Stimulated activated memory B cell treated with anti-CD40 and anti-IgM and Interleukin-4, amounts not matched to agents 10 μg/mL and 1 μg/mL and 100 μg/mL, for 72 hours (primary cell): Measurements from ENCODE around the gene FBLN5.
"Not testable (repeated sequence)": the region's sequence is repeated elsewhere in the genome, so short reads cannot be mapped to it uniquely, and the experiment has no call there.

Source experiments
- ATAC-seq: fragments of 150-1000 bp; cut with Tn5 transposase; 2 replicates; pipeline ENCODE4 v1.10.0; 2021
- H3K27ac Mint-ChIP-seq: one replicate; pipeline ENCODE4 v1.8.0; 2022; ENCODE audit warnings: mild to moderate bottlenecking, mixed read lengths
- H3K27me3 Mint-ChIP-seq: one replicate; pipeline ENCODE4 v1.8.0; 2022; ENCODE audit warnings: mixed read lengths
- H3K36me3 Mint-ChIP-seq: one replicate; pipeline ENCODE4 v1.8.0; 2022; ENCODE audit warnings: mixed read lengths
- H3K4me1 Mint-ChIP-seq: one replicate; pipeline ENCODE4 v1.8.0; 2022; ENCODE audit warnings: mixed read lengths
- H3K4me3 Mint-ChIP-seq: one replicate; pipeline ENCODE4 v1.8.0; 2022; ENCODE audit warnings: mild to moderate bottlenecking, moderate library complexity, mixed read lengths
- H3K9me3 Mint-ChIP-seq: one replicate; pipeline ENCODE4 v1.8.0; 2022; ENCODE audit warnings: mixed read lengths

Gene FBLN5

DNA sequence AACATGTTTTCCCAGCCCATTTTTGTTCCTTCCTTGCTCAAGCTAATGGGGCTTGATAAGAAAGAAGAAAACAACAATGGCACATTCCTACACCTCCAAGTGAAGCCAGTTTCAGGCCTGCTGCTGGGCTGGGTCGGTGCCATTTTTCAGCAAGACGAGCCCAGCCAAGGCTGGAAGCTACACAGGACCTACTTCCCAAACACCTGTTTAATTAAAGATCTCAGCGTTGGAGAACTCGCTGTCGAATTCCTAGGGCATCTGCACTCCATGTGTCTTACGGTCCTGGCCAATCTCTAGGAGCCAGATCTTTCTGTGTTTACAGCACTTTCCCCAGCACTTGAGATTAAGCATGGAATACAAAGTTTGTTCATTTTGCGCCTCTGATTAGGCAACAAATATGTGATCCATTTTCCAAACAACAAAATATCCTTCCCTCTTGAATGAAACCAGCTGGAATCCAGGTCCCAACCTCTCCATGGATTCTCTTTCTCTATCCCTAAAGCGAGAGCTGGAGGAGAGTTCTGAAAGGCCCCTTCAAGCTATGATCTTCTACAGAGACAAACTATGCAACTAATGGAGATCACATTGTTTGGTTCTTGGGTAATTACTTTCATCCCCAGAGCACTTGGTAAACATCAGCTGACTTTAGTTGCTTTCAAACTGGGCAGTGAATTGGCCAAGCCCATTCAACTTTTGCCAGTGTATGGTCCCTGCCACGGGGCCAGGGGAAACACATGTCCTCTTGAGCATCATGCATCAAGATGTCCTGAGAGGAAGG lies 45.9 kb downstream of the FBLN5 start:
- Mint-ChIP-seq H3K36me3 (no peaks in the 10 kb centered on the region), H3K4me1 (no peaks in the 10 kb centered on the region), H3K27me3 (no peaks in the 10 kb centered on the region), H3K27ac (no peak overlapping the region), H3K9me3 (no peaks in the 10 kb centered on the region), H3K4me3 (no peak overlapping the region)
- ATAC-seq, result no peak

DNA sequence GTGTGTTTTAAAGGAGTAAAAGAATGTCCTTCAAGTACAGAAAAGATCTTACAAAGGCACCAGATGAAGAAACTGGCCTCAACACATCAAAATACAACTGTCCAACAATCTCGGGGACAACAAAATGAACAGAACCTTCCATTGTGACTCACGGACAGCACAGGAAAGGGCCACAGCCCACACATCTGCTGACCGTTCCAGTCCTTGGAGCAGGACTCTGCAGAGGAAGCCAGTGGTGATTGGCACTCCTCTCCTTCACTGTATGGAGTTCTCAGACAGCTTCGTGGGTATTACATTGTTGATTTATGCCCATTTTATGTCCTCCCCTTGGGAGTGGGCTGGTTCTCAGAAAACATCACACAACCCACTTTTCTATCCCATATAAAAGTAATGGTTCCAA lies 47.7 kb downstream of the FBLN5 start:
- H3K27ac Mint-ChIP-seq, result no peak overlapping the region
- no peak for ATAC-seq
- H3K4me1 Mint-ChIP-seq, result no peaks in the 10 kb centered on the region
- no peak overlapping the region for H3K4me3 Mint-ChIP-seq
- no peaks in the 10 kb centered on the region for H3K27me3 Mint-ChIP-seq
- no peaks in the 10 kb centered on the region for H3K36me3 Mint-ChIP-seq
- no peaks in the 10 kb centered on the region for H3K9me3 Mint-ChIP-seq

DNA sequence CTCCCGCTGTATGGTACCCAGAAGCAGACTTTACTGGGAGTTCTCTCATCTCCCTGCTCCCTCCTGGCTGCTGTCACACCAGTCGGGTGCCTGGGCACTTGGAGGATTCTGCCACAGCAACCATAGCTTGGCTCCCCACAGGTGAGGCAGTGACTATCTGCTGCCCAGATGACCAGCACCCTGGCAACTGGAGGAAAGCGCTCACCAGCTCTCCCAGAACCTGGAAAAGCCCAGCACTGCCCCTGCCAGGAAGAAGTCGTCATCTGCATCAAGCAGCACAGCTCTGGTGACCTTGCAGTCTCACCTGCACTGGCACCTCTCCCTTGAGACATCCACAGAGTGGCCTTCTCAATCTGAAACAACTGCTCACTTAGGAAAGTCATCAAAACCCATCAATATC lies 48.3 kb downstream of the FBLN5 start:
- H3K4me1 Mint-ChIP-seq, result no peaks in the 10 kb centered on the region
- no peak for ATAC-seq
- no peak overlapping the region for H3K27ac Mint-ChIP-seq
- H3K27me3 Mint-ChIP-seq, result no peaks in the 10 kb centered on the region
- no peaks in the 10 kb centered on the region for H3K36me3 Mint-ChIP-seq
- H3K9me3 Mint-ChIP-seq, result no peaks in the 10 kb centered on the region
- H3K4me3 Mint-ChIP-seq, result no peak overlapping the region

DNA sequence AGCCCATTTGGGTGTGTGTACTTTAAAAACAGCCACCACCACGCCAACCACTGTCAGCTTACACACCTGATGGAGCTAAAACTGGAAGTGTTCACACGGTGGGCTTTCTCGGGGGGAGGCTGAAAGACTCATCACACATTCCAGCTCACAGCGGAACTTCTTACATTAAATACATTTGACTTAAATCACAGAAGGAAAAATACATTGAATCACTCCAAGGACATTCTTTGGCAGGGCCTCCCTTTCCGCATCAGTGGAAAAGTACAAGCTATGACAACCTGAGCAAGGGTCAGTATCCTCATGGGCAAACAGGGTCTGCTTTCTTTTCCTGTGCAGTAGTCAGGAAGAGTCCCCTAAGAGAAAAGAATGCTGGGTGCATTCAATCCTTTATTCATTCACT lies 49.1 kb downstream of the FBLN5 start:
- ATAC-seq, result no peak
- Mint-ChIP-seq H3K9me3 (no peaks in the 10 kb centered on the region), H3K4me1 (no peaks in the 10 kb centered on the region), H3K27ac (no peak overlapping the region), H3K36me3 (no peaks in the 10 kb centered on the region), H3K4me3 (no peak overlapping the region), H3K27me3 (no peaks in the 10 kb centered on the region)

DNA sequence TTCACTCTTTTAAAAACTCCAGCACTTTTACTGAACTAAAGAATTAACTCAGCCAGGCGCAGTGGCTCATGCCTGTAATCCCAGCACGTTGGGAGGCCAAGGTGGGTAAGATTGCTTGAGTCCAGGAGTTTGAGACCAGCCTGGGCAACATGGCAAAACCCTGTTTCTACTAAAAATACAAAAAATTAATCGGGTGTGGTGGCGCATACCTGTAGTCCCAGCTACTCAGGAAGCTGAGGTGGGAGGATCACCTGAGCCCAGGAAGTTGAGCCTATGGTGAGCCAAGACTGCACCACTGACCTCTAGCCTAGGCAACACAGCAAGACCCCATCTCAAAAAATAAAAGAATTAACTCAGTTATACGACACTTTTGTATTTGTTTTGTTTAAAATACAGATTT lies 49.8 kb downstream of the FBLN5 start:
- H3K36me3 Mint-ChIP-seq, H3K4me1 Mint-ChIP-seq, H3K4me3 Mint-ChIP-seq, H3K27ac Mint-ChIP-seq, H3K27me3 Mint-ChIP-seq, H3K9me3 Mint-ChIP-seq, ATAC-seq: not testable (repeated sequence)

DNA sequence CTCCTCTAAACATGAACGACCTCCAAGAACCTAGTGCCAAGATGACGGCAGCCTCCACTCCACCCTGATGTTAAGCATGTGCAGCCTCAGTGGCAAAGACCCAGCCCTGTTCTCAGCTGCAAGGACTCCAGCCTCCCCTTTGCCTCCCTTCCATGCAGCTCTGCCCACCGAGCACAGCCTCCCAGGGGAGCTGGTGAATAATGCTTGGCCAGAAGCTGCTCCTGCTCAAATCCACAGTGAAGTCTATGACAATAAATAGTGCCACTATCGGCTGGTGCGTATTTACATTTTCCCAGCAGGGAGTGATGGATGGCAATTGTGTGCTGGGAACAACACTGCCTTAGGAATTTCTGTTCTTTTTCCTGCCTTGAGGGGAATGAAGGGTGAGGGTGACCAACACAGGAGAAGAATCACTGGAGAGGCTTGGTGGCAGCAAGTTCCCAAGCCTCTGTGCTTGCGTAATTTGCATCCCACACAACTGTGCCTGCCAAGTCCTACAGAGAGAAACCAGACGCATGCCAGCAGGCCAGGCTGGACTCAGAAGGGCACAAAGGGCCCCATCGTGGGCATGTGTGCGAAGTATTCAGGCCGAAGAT lies 50.3 kb downstream of the FBLN5 start:
- Mint-ChIP-seq H3K27ac (no peak overlapping the region), H3K4me1 (no peaks in the 10 kb centered on the region), H3K4me3 (no peak overlapping the region), H3K27me3 (no peaks in the 10 kb centered on the region), H3K36me3 (no peaks in the 10 kb centered on the region), H3K9me3 (no peaks in the 10 kb centered on the region)
- ATAC-seq, result no peak

DNA sequence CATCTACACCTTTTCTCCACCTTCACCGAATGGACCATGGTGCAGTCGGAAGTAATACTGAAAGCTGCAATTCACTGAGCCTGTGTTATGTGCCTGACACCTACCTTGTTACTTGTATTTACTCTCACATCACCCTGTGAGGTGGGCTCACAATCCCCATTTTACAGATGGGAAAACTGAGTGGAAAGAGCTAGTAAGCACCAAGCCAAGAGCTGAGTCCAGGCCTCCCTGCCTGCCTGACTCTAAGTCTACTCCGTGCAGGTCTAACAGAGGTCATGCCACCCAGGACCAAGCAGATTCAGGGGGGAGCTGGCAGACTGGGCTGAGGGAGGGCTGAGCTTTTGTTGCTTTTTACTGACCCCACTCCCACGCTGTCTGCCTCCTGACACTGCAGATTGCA lies 51.1 kb downstream of the FBLN5 start:
- Mint-ChIP-seq H3K4me1 (no peaks in the 10 kb centered on the region), H3K9me3 (no peaks in the 10 kb centered on the region), H3K27me3 (no peaks in the 10 kb centered on the region), H3K27ac (no peak overlapping the region), H3K4me3 (no peak overlapping the region), H3K36me3 (no peaks in the 10 kb centered on the region)
- ATAC-seq, result no peak

DNA sequence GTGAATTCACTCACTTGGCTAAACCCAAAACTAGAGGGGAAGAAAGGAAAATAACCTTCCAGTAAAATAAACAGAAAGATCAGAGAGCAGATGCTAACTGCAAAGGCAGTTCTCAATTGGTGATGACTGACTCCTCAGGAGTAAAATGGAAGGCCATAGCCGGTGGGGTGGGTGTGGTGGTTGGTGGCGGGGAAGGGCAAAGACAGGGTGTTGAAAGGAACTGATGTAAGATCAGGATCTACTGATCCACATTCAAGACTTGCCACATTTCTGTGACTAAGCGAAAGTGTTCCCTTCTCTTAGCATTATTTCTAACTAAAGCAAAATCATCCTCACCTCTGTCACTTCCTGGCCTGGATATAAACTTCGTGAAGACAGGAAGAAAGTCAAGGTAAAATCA lies 53.8 kb downstream of the FBLN5 start:
- Mint-ChIP-seq H3K4me3 (no peak overlapping the region), H3K9me3 (no peaks in the 10 kb centered on the region), H3K4me1 (no peaks in the 10 kb centered on the region), H3K27me3 (no peaks in the 10 kb centered on the region), H3K27ac (no peak overlapping the region), H3K36me3 (no peaks in the 10 kb centered on the region)
- ATAC-seq, result no peak

DNA sequence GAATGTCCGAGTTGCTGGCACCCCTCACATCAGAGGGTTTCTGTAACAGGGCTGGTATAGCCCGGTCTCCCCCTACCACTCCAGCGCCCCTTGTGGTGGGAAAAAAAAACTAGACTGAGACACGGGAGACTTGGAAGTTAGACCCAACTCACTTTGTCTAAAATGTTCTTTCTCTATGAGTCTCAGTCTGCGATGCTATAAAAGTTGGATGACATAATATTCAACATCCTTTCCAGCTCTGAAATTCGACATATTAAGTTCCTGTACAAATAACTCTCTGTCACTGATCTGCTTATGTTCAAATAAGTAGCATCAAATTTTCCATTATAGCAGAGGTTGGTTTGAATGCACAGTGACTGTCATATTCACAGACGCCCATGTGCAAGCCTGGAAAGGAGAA lies 54.5 kb downstream of the FBLN5 start:
- no peak overlapping the region for H3K4me3 Mint-ChIP-seq
- peak; percentile 25 for ATAC-seq
- no peaks in the 10 kb centered on the region for H3K4me1 Mint-ChIP-seq
- no peaks in the 10 kb centered on the region for H3K36me3 Mint-ChIP-seq
- H3K27ac Mint-ChIP-seq, result no peak overlapping the region
- no peaks in the 10 kb centered on the region for H3K27me3 Mint-ChIP-seq
- no peaks in the 10 kb centered on the region for H3K9me3 Mint-ChIP-seq

DNA sequence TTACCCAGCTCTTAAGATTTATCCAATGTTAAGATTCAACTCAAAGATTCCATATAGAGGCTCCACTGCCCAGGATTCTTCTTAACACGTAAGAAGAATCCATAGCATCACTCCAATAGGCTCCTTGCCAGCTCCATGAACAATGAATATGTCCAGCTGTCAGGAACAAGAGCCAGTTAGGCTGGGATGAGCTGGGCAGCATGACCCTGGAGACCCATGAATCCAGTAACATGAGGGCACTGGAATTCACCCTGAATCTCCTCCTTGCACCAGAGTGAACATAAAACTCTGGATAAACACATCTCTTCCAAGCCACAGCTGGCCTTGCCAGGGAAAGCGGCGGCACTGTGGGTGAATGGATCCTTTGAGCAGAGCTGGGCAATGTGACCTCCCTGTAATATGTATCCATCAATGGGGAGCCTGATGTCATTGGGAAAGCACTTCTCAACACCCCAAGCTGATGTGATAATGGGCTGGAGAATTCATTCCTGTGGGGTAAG lies 55.7 kb downstream of the FBLN5 start:
- no peaks in the 10 kb centered on the region for H3K36me3 Mint-ChIP-seq
- no peaks in the 10 kb centered on the region for H3K27me3 Mint-ChIP-seq
- no peaks in the 10 kb centered on the region for H3K9me3 Mint-ChIP-seq
- H3K27ac Mint-ChIP-seq, result no peak overlapping the region
- H3K4me1 Mint-ChIP-seq, result no peaks in the 10 kb centered on the region
- no peak overlapping the region for H3K4me3 Mint-ChIP-seq
- no peak for ATAC-seq

DNA sequence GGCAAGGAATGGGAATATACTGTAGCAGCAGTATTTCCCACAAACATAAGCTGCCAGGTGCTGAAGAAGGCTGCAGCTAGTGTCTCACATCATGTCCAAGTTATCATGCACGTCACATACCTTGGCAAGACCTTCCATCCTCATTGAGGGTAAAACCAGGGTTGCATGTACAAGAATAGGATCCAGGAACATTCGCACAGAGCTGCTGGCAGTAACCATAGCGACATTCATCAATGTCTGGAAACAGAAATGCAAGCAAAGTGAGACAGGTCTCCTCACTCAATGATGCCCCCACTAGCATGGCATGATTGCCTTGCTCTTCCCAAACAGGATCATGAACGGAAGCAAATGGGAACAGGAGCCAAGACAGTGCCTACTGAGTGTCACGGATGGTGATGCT lies 56.4 kb downstream of the FBLN5 start:
- no peak for ATAC-seq
- no peaks in the 10 kb centered on the region for H3K27me3 Mint-ChIP-seq
- no peaks in the 10 kb centered on the region for H3K4me1 Mint-ChIP-seq
- H3K27ac Mint-ChIP-seq, result no peak overlapping the region
- H3K36me3 Mint-ChIP-seq, result no peaks in the 10 kb centered on the region
- no peak overlapping the region for H3K4me3 Mint-ChIP-seq
- no peaks in the 10 kb centered on the region for H3K9me3 Mint-ChIP-seq

DNA sequence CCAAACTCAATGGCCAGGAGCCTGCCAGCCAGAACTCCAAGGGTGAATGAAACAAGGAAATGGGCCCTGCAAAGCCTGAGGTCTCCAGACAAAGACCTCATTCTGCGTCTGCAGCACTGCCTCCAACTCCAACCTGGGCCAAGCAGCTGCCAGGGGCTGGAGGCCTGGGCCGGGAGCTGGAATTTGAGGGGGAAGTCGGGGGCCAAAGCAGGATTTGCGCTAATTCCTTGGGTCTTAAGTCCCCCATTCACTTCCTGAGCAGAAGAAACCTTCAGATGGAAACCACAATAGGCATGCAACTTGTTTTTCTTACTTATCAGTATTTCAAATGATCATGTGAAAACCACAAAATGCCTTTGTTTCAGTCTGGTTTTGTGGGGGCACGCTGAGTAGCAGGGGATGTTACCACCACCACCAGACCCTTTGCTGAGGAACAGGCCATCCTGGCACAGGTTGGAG lies 57.2 kb downstream of the FBLN5 start:
- no peak overlapping the region for H3K27ac Mint-ChIP-seq
- ATAC-seq, result no peak

DNA sequence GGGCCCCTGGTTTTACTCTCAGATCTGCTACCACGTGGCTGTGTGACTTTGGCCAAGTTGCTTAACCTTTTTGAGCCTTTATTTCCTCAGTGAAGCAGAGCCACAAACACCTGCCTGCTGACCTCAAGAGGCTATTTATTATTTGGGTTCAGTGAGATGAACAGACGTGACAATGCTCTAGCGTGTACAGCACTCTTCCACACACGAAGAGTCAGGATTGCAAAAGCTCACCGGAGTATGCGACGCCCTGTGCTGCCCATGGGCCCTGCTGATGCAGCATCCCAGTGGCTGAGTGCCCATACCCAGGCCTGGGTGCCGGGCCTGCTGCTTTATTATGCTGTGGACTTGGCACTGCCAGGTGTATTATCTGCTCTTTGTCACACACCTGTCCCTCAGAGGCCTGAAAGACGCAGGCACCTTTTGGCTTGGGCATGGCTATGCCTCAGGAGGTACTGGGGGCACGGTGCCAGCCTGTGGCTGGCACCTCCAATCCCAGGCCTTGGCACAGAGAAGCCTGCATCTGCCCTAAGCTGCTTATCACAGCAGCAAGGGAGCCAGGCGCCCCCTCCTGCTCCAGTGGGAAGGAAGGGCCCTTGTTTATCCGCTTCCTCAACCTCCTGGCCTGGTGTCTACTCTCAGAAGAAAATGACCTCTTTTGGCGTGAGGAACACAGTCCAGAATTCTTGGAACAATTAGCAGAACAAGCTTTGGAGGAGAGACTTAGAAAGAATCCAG lies 57.9 kb downstream of the FBLN5 start:
- no peak overlapping the region for H3K4me3 Mint-ChIP-seq
- no peak overlapping the region for H3K27ac Mint-ChIP-seq
- no peaks in the 10 kb centered on the region for H3K9me3 Mint-ChIP-seq
- no peaks in the 10 kb centered on the region for H3K4me1 Mint-ChIP-seq
- no peak for ATAC-seq
- no peaks in the 10 kb centered on the region for H3K36me3 Mint-ChIP-seq
- H3K27me3 Mint-ChIP-seq, result no peaks in the 10 kb centered on the region

More for the DNA sequence above, 57.2 kb downstream of the FBLN5 start:
- H3K9me3 Mint-ChIP-seq, result no peaks in the 10 kb centered on the region
- no peaks in the 10 kb centered on the region for H3K4me1 Mint-ChIP-seq
- no peak overlapping the region for H3K4me3 Mint-ChIP-seq
- no peaks in the 10 kb centered on the region for H3K27me3 Mint-ChIP-seq
- no peaks in the 10 kb centered on the region for H3K36me3 Mint-ChIP-seq

DNA sequence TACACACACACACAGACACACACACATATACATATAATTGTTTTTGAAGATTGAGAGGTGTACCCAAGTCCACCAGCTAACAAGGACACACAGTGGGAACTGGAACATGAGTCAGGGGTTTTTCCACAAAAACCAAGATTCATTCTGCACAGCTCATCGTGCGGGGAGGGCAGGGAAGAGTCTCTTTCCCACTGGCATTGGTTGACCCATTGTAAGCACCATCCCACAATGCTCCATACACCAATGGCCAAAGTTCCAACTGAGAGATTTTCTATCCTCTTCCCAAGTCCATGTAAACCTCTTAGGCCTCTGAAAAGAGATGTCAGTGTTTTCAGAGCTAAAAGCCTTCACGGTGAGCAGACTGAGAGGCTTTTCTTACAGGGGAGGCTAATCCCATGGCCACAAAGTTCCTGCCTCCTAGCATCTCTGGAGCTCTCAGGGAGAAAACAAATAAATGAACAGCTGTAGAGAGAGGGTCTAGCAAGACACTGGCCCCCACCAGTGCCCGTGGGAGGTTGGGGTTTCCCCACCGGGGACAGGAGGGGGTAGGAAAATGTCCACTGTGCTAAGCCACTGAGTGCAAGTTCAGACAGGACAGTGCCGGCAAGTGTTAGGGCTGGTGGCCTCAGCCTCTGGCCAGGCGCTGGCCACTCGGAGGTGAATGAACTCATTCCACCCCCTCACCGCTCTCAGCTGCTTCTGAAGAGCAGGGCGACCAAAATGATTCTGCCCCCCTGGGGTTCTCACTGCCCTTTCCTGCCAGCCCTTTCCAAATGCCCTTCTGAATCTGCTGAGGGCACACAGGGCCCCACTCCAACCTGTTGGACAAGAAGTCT lies 58.6 kb downstream of the FBLN5 start:
- Mint-ChIP-seq H3K36me3 (no peaks in the 10 kb centered on the region), H3K4me3 (no peak overlapping the region), H3K9me3 (no peaks in the 10 kb centered on the region), H3K27me3 (no peaks in the 10 kb centered on the region), H3K4me1 (no peaks in the 10 kb centered on the region), H3K27ac (no peak overlapping the region)
- ATAC-seq, result no peak

DNA sequence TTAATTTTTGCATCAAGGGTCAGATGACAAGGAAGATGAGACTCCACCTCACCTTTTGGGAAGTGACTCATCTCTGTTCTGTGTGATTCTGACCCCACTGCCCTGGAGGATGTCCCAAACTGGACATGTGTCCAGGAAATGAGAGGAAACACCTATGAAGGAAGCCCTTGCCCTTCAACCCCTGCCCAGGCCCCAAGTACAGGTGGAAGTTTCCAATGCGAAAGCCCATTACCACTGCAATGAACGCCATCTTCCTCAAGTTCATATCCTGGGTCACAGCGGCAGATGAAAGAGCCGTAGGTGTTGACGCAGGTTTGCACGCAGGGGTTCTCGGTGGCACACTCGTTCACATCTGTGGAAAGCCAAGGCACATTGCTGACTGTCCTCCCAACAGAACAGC lies 60.5 kb downstream of the FBLN5 start:
- Mint-ChIP-seq H3K4me3 (no peak overlapping the region), H3K36me3 (no peaks in the 10 kb centered on the region), H3K4me1 (peaks cover 10% of the 10 kb centered on the region), H3K27ac (no peak overlapping the region), H3K9me3 (no peaks in the 10 kb centered on the region), H3K27me3 (no peaks in the 10 kb centered on the region)
- ATAC-seq, result no peak
